Trophoblast cell (in vitro differentiated cells and primary cell): ENCODE measurements around the gene GRID1.

Experiments used
- DNase-seq, 2 donors: peaks; one replicate each; pipeline ENCODE4 v3.0.0-alpha.2; 2016
- H2AFZ ChIP-seq: 2 replicates; pipeline ENCODE4 v1.6.1; 2013; ENCODE audit warnings: low read length, moderate library complexity, mild to moderate bottlenecking; ENCODE audit not compliant: insufficient read depth, poor library complexity
- H2AK5ac ChIP-seq: 2 replicates; pipeline ENCODE4 v1.6.1; 2013; ENCODE audit warnings: mild to moderate bottlenecking, low read length
- H2BK120ac ChIP-seq: 2 replicates; pipeline ENCODE4 v1.6.1; 2013; ENCODE audit warnings: low read length, mild to moderate bottlenecking, moderate library complexity; ENCODE audit not compliant: insufficient read depth, poor library complexity
- H2BK12ac ChIP-seq: 2 replicates; pipeline ENCODE4 v1.6.1; 2013; ENCODE audit warnings: mild to moderate bottlenecking, low read length, moderate library complexity
- H2BK5ac ChIP-seq: 2 replicates; pipeline ENCODE4 v1.6.1; 2013; ENCODE audit warnings: low read length, low read depth, moderate library complexity, mild to moderate bottlenecking; ENCODE audit not compliant: poor library complexity
- H3K14ac ChIP-seq: 2 replicates; pipeline ENCODE4 v1.6.1; 2013; ENCODE audit warnings: mild to moderate bottlenecking, low read length
- H3K18ac ChIP-seq: 2 replicates; pipeline ENCODE4 v1.6.1; 2013; ENCODE audit warnings: mild to moderate bottlenecking, low read length
- H3K23ac ChIP-seq: 2 replicates; pipeline ENCODE4 v1.6.1; 2013; ENCODE audit warnings: low read length
- H3K27ac ChIP-seq: 2 replicates; pipeline ENCODE4 v1.5.1; 2013; ENCODE audit warnings: low read depth, mild to moderate bottlenecking, inconsistent platforms, low read length, moderate library complexity
- H3K27me3 ChIP-seq: 2 replicates; pipeline ENCODE4 v1.6.1; 2013; ENCODE audit warnings: inconsistent platforms, mild to moderate bottlenecking, low read length, moderate library complexity; ENCODE audit not compliant: insufficient read depth
- H3K36me3 ChIP-seq, 2 experiments: 1 replicate in 1 of 2; 2 replicates in 1 of 2; pipeline ENCODE4 v1.6.1; 2013; ENCODE audit warnings: low read length in 2 of 2, mild to moderate bottlenecking in 2 of 2, moderate library complexity in 1 of 2; ENCODE audit not compliant: insufficient read depth in 2 of 2, control insufficient read depth in 1 of 2
- H3K4ac ChIP-seq: 2 replicates; pipeline ENCODE4 v1.6.1; 2013; ENCODE audit warnings: low read depth, mild to moderate bottlenecking, low read length, moderate library complexity
- H3K4me1 ChIP-seq, 2 experiments: 1 replicate in 1 of 2; 2 replicates in 1 of 2; pipeline ENCODE4 v1.6.1; 2013; ENCODE audit warnings: low read length in 2 of 2, mild to moderate bottlenecking in 2 of 2, moderate library complexity in 1 of 2; ENCODE audit not compliant: insufficient read depth in 2 of 2, control insufficient read depth in 1 of 2
- H3K4me2 ChIP-seq: 2 replicates; pipeline ENCODE4 v1.6.1; 2013; ENCODE audit warnings: inconsistent platforms, mild to moderate bottlenecking, low read length, moderate library complexity
- H3K4me3 ChIP-seq: 2 replicates; pipeline ENCODE4 v1.5.1; 2013; ENCODE audit warnings: mild to moderate bottlenecking, low read depth, low read length, inconsistent platforms
- H3K79me1 ChIP-seq: one replicate; pipeline ENCODE4 v1.6.1; 2013; ENCODE audit warnings: low read length
- H3K79me2 ChIP-seq: 2 replicates; pipeline ENCODE4 v1.6.1; 2013; ENCODE audit warnings: low read length, mild to moderate bottlenecking; ENCODE audit not compliant: control insufficient read depth, insufficient read depth, poor library complexity
- H3K9ac ChIP-seq: 2 replicates; pipeline ENCODE4 v1.6.1; 2013; ENCODE audit warnings: mild to moderate bottlenecking, low read length
- H3K9me3 ChIP-seq: 2 replicates; pipeline ENCODE4 v1.6.1; 2013; ENCODE audit warnings: low read depth, mild to moderate bottlenecking, control low read depth, inconsistent platforms, low read length; ENCODE audit not compliant: insufficient read depth
- H4K12ac ChIP-seq: 2 replicates; pipeline ENCODE4 v1.6.1; 2013; ENCODE audit warnings: low read depth, mild to moderate bottlenecking, low read length, moderate library complexity
- H4K8ac ChIP-seq: 2 replicates; pipeline ENCODE4 v1.6.1; 2013; ENCODE audit warnings: low read depth, mild to moderate bottlenecking, low read length, moderate library complexity
- H4K91ac ChIP-seq: one replicate; pipeline ENCODE4 v1.6.1; 2013; ENCODE audit warnings: low read depth, mild to moderate bottlenecking, low read length, moderate library complexity
- WGBS: extraction: QIAGEN DNeasy Blood & Tissue Kit; methylation state at CpG from one replicate; pipeline ENCODE4 v1.1.7; 2013; ENCODE audit warnings: missing lambda C conversion rate; ENCODE audit not compliant: insufficient read length, insufficient coverage; ENCODE audit errors: extremely low coverage; 5-methylcytosine and 5-hydroxymethylcytosine counted together

Gene GRID1

GRCh38 chr10:86340176-86340990, 26.2 kb downstream of the GRID1 start:
- no CpG with 5 or more reads among the region's 13 CpGs for WGBS
- no peak overlapping the region for H4K12ac ChIP-seq
- H2BK12ac ChIP-seq: no peak overlapping the region

GRCh38 chr10:86339226-86339865, 27.2 kb downstream of the GRID1 start:
- no peak overlapping the region for H2BK120ac ChIP-seq
- H3K4ac ChIP-seq: no peak overlapping the region
- no peaks in the 10 kb centered on the region for H3K36me3 ChIP-seq
- H2BK12ac ChIP-seq: no peak overlapping the region
- H3K4me1 ChIP-seq: peaks cover 0 to 3% of the 10 kb centered on the region in 2 experiments
- no peak overlapping the region for H4K8ac ChIP-seq
- H3K79me1 ChIP-seq: no peaks in the 10 kb centered on the region
- no peak overlapping the region for H4K91ac ChIP-seq
- no CpG with 5 or more reads among the region's 12 CpGs for WGBS
- H2AFZ ChIP-seq: no peak overlapping the region
- no peaks in the 10 kb centered on the region for H3K27me3 ChIP-seq
- H3K18ac ChIP-seq: no peak overlapping the region
- H3K4me2 ChIP-seq: no peak overlapping the region
- no peak overlapping the region for H3K14ac ChIP-seq
- no peak overlapping the region for H3K9ac ChIP-seq
- no peaks in the 10 kb centered on the region for H3K79me2 ChIP-seq
- no peak overlapping the region for H2BK5ac ChIP-seq
- peaks cover 1% of the 10 kb centered on the region for H3K9me3 ChIP-seq
- DNase-seq: no peak
- H3K4me3 ChIP-seq: no peak overlapping the region
- H3K23ac ChIP-seq: no peak overlapping the region
- H4K12ac ChIP-seq: no peak overlapping the region
- no peak overlapping the region for H3K27ac ChIP-seq
- no peak overlapping the region for H2AK5ac ChIP-seq

More at GRCh38 chr10:86340176-86340990, 26.2 kb downstream of the GRID1 start:
- no peak for DNase-seq
- Histone ChIP-seq H3K27ac (no peak overlapping the region), H3K36me3 (no peaks in the 10 kb centered on the region), H3K23ac (no peak overlapping the region), H3K18ac (no peak overlapping the region), H3K4me2 (no peak overlapping the region), H2AK5ac (no peak overlapping the region), H3K9ac (no peak overlapping the region), H2BK5ac (no peak overlapping the region), H4K8ac (no peak overlapping the region), H4K91ac (no peak overlapping the region), H3K9me3 (peaks cover 1% of the 10 kb centered on the region), H3K79me2 (no peaks in the 10 kb centered on the region), H3K27me3 (no peaks in the 10 kb centered on the region), H2AFZ (no peak overlapping the region), H3K4me3 (no peak overlapping the region), H3K4ac (no peak overlapping the region), H3K79me1 (no peaks in the 10 kb centered on the region), H3K14ac (no peak overlapping the region), H2BK120ac (no peak overlapping the region), H3K4me1 (no peaks in the 10 kb centered on the region)

GRCh38 chr10:86337121-86337601, 29.4 kb downstream of the GRID1 start:
- Histone ChIP-seq H3K27ac (no peak overlapping the region), H3K36me3 (no peaks in the 10 kb centered on the region)
- no CpG with 5 or more reads among the region's 13 CpGs for WGBS

GRCh38 chr10:86336341-86336740, 30.3 kb downstream of the GRID1 start:
- Histone ChIP-seq H3K14ac (no peak overlapping the region), H3K4me3 (no peak overlapping the region), H3K36me3 (no peaks in the 10 kb centered on the region), H2BK12ac (no peak overlapping the region), H3K27me3 (no peaks in the 10 kb centered on the region), H3K4ac (no peak overlapping the region), H2BK5ac (no peak overlapping the region), H4K12ac (no peak overlapping the region), H3K9me3 (no peaks in the 10 kb centered on the region), H2AK5ac (no peak overlapping the region), H3K27ac (no peak overlapping the region), H3K4me1 (peaks cover 0 to 3% of the 10 kb centered on the region in 2 experiments), H3K23ac (no peak overlapping the region), H2BK120ac (no peak overlapping the region), H3K9ac (no peak overlapping the region), H2AFZ (no peak overlapping the region), H3K79me1 (no peaks in the 10 kb centered on the region), H3K18ac (no peak overlapping the region), H3K79me2 (no peaks in the 10 kb centered on the region), H4K91ac (no peak overlapping the region), H4K8ac (no peak overlapping the region), H3K4me2 (no peak overlapping the region)
- no peak for DNase-seq
- WGBS: no CpG with 5 or more reads among the region's 10 CpGs

More at GRCh38 chr10:86337121-86337601, 29.4 kb downstream of the GRID1 start:
- no peak overlapping the region for H3K23ac ChIP-seq
- H2AFZ ChIP-seq: no peak overlapping the region
- H3K4me3 ChIP-seq: no peak overlapping the region
- H3K79me2 ChIP-seq: no peaks in the 10 kb centered on the region
- DNase-seq: no peak
- no peak overlapping the region for H2BK120ac ChIP-seq
- H3K14ac ChIP-seq: no peak overlapping the region
- no peak overlapping the region for H3K9ac ChIP-seq
- no peak overlapping the region for H2BK12ac ChIP-seq
- H3K18ac ChIP-seq: no peak overlapping the region
- H4K8ac ChIP-seq: no peak overlapping the region
- H2AK5ac ChIP-seq: no peak overlapping the region
- no peaks in the 10 kb centered on the region for H3K9me3 ChIP-seq
- H4K91ac ChIP-seq: no peak overlapping the region
- H4K12ac ChIP-seq: no peak overlapping the region
- H3K4ac ChIP-seq: no peak overlapping the region
- H3K4me1 ChIP-seq: peaks cover 0 to 3% of the 10 kb centered on the region in 2 experiments
- H3K79me1 ChIP-seq: no peaks in the 10 kb centered on the region
- no peaks in the 10 kb centered on the region for H3K27me3 ChIP-seq
- H3K4me2 ChIP-seq: no peak overlapping the region
- H2BK5ac ChIP-seq: no peak overlapping the region
